Superior temporal gyrus (tissue), 1 donor: ENCODE results near the gene ADA.

ENCODE experiments used
- DNase-seq: peaks from one replicate; pipeline ENCODE4 v3.0.0-alpha.2; 2016; ENCODE audit errors: extremely low spot score

ADA gene

GRCh38 chr20:44644667-44645131 is 6.8 kb downstream of the ADA start:
- no peak for DNase-seq

GRCh38 chr20:44644230-44644617 is 7.3 kb downstream of the ADA start:
- DNase-seq, result no peak

- DNase-seq, result no peak
These were observed 7.8 kb downstream of the ADA start for GRCh38 chr20:44643596-44644229.

- DNase-seq, result no peak
These were observed 8.4 kb downstream of the ADA start for GRCh38 chr20:44643154-44643519.

- DNase-seq, result peak; percentile 75
These were observed 9.0 kb downstream of the ADA start for GRCh38 chr20:44642203-44643153.

- DNase-seq, result no peak
These were observed 10.2 kb downstream of the ADA start for GRCh38 chr20:44641325-44641724.

GRCh38 chr20:44640522-44640921 is 11.0 kb downstream of the ADA start:
- no peak for DNase-seq

GRCh38 chr20:44637522-44638372 is 13.8 kb downstream of the ADA start:
- no peak for DNase-seq

GRCh38 chr20:44637042-44637441 is 14.5 kb downstream of the ADA start:
- DNase-seq, result no peak

GRCh38 chr20:44635877-44636276 is 15.6 kb downstream of the ADA start:
- DNase-seq, result no peak

- DNase-seq, result no peak
These were observed 17.5 kb downstream of the ADA start for GRCh38 chr20:44633872-44634600.

GRCh38 chr20:44633187-44633810 is 18.2 kb downstream of the ADA start:
- DNase-seq, result no peak

GRCh38 chr20:44632103-44632752 is 19.3 kb downstream of the ADA start:
- no peak for DNase-seq

- DNase-seq, result no peak
These were observed 21.2 kb downstream of the ADA start for GRCh38 chr20:44630297-44630696.

- DNase-seq, result no peak
These were observed 22.0 kb downstream of the ADA start for GRCh38 chr20:44629542-44629941.

GRCh38 chr20:44629017-44629385 is 22.5 kb downstream of the ADA start:
- DNase-seq, result no peak

GRCh38 chr20:44627364-44628010 is 24.0 kb downstream of the ADA start:
- DNase-seq, result no peak

- no peak for DNase-seq
These were observed 25.2 kb downstream of the ADA start for GRCh38 chr20:44626278-44626677.

- no peak for DNase-seq
These were observed 26.1 kb downstream of the ADA start for GRCh38 chr20:44625361-44625760.

- no peak for DNase-seq
These were observed 26.7 kb downstream of the ADA start for GRCh38 chr20:44624743-44625271.
